Activated naive CD4-positive, alpha-beta T cell treated with anti-CD3 and anti-CD28 coated beads for 36 hours (primary cell): Measurements from ENCODE around the gene MED12. TPM values are rescaled to one million over a fixed set of nuclear protein-coding genes. Genes with fewer than 3 reads are reported as not detected.
A peak's percentile ranks its signal among the peaks of the same experiment; 100 is the strongest.

Source experiments
- CTCF ChIA-PET: fragments of 350-600 bp; sonication (Branson Sonifier 250); formaldehyde crosslinking; loops from one replicate; lab custom pipeline; 2021; ENCODE audit warnings: antibody characterized with exemption; lab: Charles Lee
- DNase-seq: peaks from one replicate; pipeline ENCODE4 v3.0.0-alpha.2; 2020
- H3K27ac Mint-ChIP-seq: one replicate; pipeline ENCODE4 v1.8.0; 2021; ENCODE audit warnings: mild to moderate bottlenecking, mixed read lengths
- H3K27me3 Mint-ChIP-seq: one replicate; pipeline ENCODE4 v1.8.0; 2021; ENCODE audit warnings: low read depth, mixed read lengths
- H3K36me3 Mint-ChIP-seq: one replicate; pipeline ENCODE4 v1.8.0; 2021; ENCODE audit warnings: low read depth, mixed read lengths
- H3K4me1 Mint-ChIP-seq: one replicate; pipeline ENCODE4 v1.8.0; 2021; ENCODE audit warnings: low read depth, mixed read lengths
- H3K4me3 Mint-ChIP-seq: one replicate; pipeline ENCODE4 v1.8.0; 2021; ENCODE audit warnings: mild to moderate bottlenecking, moderate library complexity, mixed read lengths
- H3K9me3 Mint-ChIP-seq: one replicate; pipeline ENCODE4 v1.8.0; 2021; ENCODE audit warnings: mixed read lengths
- intact Hi-C: fragments of 100-400 bp; cut with micrococcal nuclease; formaldehyde crosslinking; loops from one replicate; pipeline ENCODE4 v1.15.1; 2023
- total RNA-seq, 2 experiments: library from RNA; stranded (reverse); gene quantifications; one replicate each; pipeline ENCODE4 v1.2.3, GENCODE V29; 2021

MED12 gene
- total RNA-seq, 2 experiments from 2014 or later: 43.5 to 43.6 TPM

- no peaks in the 10 kb centered on the region for H3K36me3 Mint-ChIP-seq
- no peak overlapping the region for H3K27ac Mint-ChIP-seq
- no peak overlapping the region for H3K4me3 Mint-ChIP-seq
- peaks cover 53% of the 10 kb centered on the region for H3K4me1 Mint-ChIP-seq
- intact Hi-C loops: loop anchor here (1.0 kb wide), 5 partner anchors 13 to 184 kb away; partner anchors contain the start of genes IL2RG and MED12
- H3K27me3 Mint-ChIP-seq: no peaks in the 10 kb centered on the region
- peak; percentile 79 for DNase-seq
- CTCF ChIA-PET: interaction anchor here (1.0 to 1.5 kb wide), 3 partner anchors 20 to 31 kb away, joined by 3 to 9 read pairs (median 4); partner anchors contain the start of genes MED12 and SNX12
- no peaks in the 10 kb centered on the region for H3K9me3 Mint-ChIP-seq
These were observed 20.1 kb upstream of the MED12 start for GRCh38 chrX:71098302-71098701.

GRCh38 chrX:71098951-71099506 is 19.4 kb upstream of the MED12 start:
- Mint-ChIP-seq H3K4me1 (peaks cover 60% of the 10 kb centered on the region), H3K9me3 (no peaks in the 10 kb centered on the region), H3K36me3 (peaks cover 2% of the 10 kb centered on the region), H3K27me3 (no peaks in the 10 kb centered on the region), H3K4me3 (no peak overlapping the region), H3K27ac (no peak overlapping the region)
- DNase-seq: no peak
- intact Hi-C loops: loop anchor here (1.0 kb wide), 5 partner anchors 12 to 183 kb away; partner anchors contain the start of genes IL2RG and MED12
- CTCF ChIA-PET: interaction anchor here (0.6 to 4.6 kb wide), 10 partner anchors 11 to 99 kb away, joined by 3 to 60 read pairs (median 4); partner anchors contain the start of genes IL2RG and MED12

GRCh38 chrX:71099736-71100135 is 18.7 kb upstream of the MED12 start:
- CTCF ChIA-PET: interaction anchor here (0.6 to 4.6 kb wide), 9 partner anchors 11 to 80 kb away, joined by 3 to 60 read pairs (median 4); partner anchors contain the start of genes IL2RG and MED12
- Mint-ChIP-seq H3K4me1 (peaks cover 67% of the 10 kb centered on the region), H3K4me3 (no peak overlapping the region), H3K27me3 (no peaks in the 10 kb centered on the region), H3K9me3 (no peaks in the 10 kb centered on the region), H3K36me3 (peaks cover 6% of the 10 kb centered on the region), H3K27ac (peak overlapping the region; percentile 50)
- DNase-seq: no peak
- intact Hi-C loops: no loop called here

GRCh38 chrX:71100581-71101505 is 17.6 kb upstream of the MED12 start:
- intact Hi-C loops: no loop called here
- Mint-ChIP-seq H3K27me3 (no peaks in the 10 kb centered on the region), H3K27ac (peak overlapping the region; percentile 69), H3K36me3 (peaks cover 10% of the 10 kb centered on the region), H3K4me3 (no peak overlapping the region), H3K4me1 (peaks cover 69% of the 10 kb centered on the region), H3K9me3 (no peaks in the 10 kb centered on the region)
- peak; percentile 51 for DNase-seq
- CTCF ChIA-PET: interaction anchor here (0.9 to 4.6 kb wide), 6 partner anchors 9 to 77 kb away, joined by 4 to 60 read pairs (median 6); partner anchors contain the start of genes IL2RG and MED12

GRCh38 chrX:71102292-71102691 is 16.1 kb upstream of the MED12 start:
- no peak for DNase-seq
- H3K27me3 Mint-ChIP-seq: no peaks in the 10 kb centered on the region
- no peaks in the 10 kb centered on the region for H3K9me3 Mint-ChIP-seq
- H3K36me3 Mint-ChIP-seq: peaks cover 21% of the 10 kb centered on the region
- H3K27ac Mint-ChIP-seq: peak overlapping the region; percentile 95
- CTCF ChIA-PET: interaction anchor here (1.9 to 4.6 kb wide), 3 partner anchors 10 to 28 kb away, joined by 8 to 60 read pairs (median 20); partner anchors contain the start of genes IL2RG and MED12
- peaks cover 77% of the 10 kb centered on the region for H3K4me1 Mint-ChIP-seq
- H3K4me3 Mint-ChIP-seq: no peak overlapping the region
- intact Hi-C loops: no loop called here

- intact Hi-C loops: loop anchor here (1.0 kb wide), 1 partner anchor 8 kb away; the partner anchor contains the start of gene IL2RG
- Mint-ChIP-seq H3K4me3 (peak overlapping the region; percentile 53), H3K4me1 (peaks cover 80% of the 10 kb centered on the region), H3K36me3 (peaks cover 32% of the 10 kb centered on the region), H3K27ac (peak overlapping the region; percentile 95), H3K9me3 (no peaks in the 10 kb centered on the region), H3K27me3 (no peaks in the 10 kb centered on the region)
- peak; percentile 78 for DNase-seq
- CTCF ChIA-PET: interaction anchor here (1.8 to 4.6 kb wide), 3 partner anchors 9 to 27 kb away, joined by 7 to 60 read pairs (median 20); partner anchors contain the start of gene IL2RG
These were observed 15.0 kb upstream of the MED12 start for GRCh38 chrX:71103110-71103983.

- H3K4me3 Mint-ChIP-seq: peak overlapping the region; percentile 36
- CTCF ChIA-PET: no interaction called here
- H3K36me3 Mint-ChIP-seq: peaks cover 55% of the 10 kb centered on the region
- H3K9me3 Mint-ChIP-seq: no peaks in the 10 kb centered on the region
- H3K27me3 Mint-ChIP-seq: no peaks in the 10 kb centered on the region
- H3K27ac Mint-ChIP-seq: peak overlapping the region; percentile 95
- peaks cover 69% of the 10 kb centered on the region for H3K4me1 Mint-ChIP-seq
- DNase-seq: no peak
- intact Hi-C loops: no loop called here
These were observed 12.8 kb upstream of the MED12 start for GRCh38 chrX:71105628-71106027.

GRCh38 chrX:71106427-71106826 is 12.0 kb upstream of the MED12 start, which contains the start of gene CXorf65:
Gene CXorf65 (minus strand): TSS chrX:71106740. CDS start chrX:71106556, 184 bp downstream.
- Mint-ChIP-seq H3K4me3 (peak within 1 kb of the TSS; percentile 93), H3K4me1 (peaks cover 62% of the 10 kb centered on the region), H3K36me3 (peaks cover 62% of the 10 kb centered on the region), H3K27me3 (no peaks in the 10 kb centered on the region), H3K9me3 (no peaks in the 10 kb centered on the region), H3K27ac (peak within 1 kb of the TSS; percentile 95)
- intact Hi-C loops: no loop called here
- CTCF ChIA-PET: no interaction called here
- DNase-seq: peak; percentile 46

GRCh38 chrX:71107245-71107644 is 11.2 kb upstream of the MED12 start:
- Mint-ChIP-seq H3K4me1 (peaks cover 57% of the 10 kb centered on the region), H3K4me3 (peak overlapping the region; percentile 93), H3K9me3 (no peaks in the 10 kb centered on the region), H3K27me3 (no peaks in the 10 kb centered on the region), H3K27ac (peak overlapping the region; percentile 95), H3K36me3 (peaks cover 62% of the 10 kb centered on the region)
- no peak for DNase-seq
- CTCF ChIA-PET: interaction anchor here (1.5 kb wide), 1 partner anchor 21 kb away, joined by 3 read pairs; no protein-coding TSS in a partner anchor
- intact Hi-C loops: no loop called here

- H3K36me3 Mint-ChIP-seq: peaks cover 62% of the 10 kb centered on the region
- peak overlapping the region; percentile 93 for H3K4me3 Mint-ChIP-seq
- peaks cover 55% of the 10 kb centered on the region for H3K4me1 Mint-ChIP-seq
- H3K9me3 Mint-ChIP-seq: no peaks in the 10 kb centered on the region
- no peaks in the 10 kb centered on the region for H3K27me3 Mint-ChIP-seq
- H3K27ac Mint-ChIP-seq: peak overlapping the region; percentile 95
- CTCF ChIA-PET: interaction anchor here (1.5 kb wide), 1 partner anchor 21 kb away, joined by 3 read pairs; no protein-coding TSS in a partner anchor
- intact Hi-C loops: no loop called here
- DNase-seq: peak; percentile 73
These were observed 10.5 kb upstream of the MED12 start for GRCh38 chrX:71107762-71108360.

GRCh38 chrX:71109051-71109450 is 9.3 kb upstream of the MED12 start:
- H3K9me3 Mint-ChIP-seq: no peaks in the 10 kb centered on the region
- no peaks in the 10 kb centered on the region for H3K27me3 Mint-ChIP-seq
- DNase-seq: no peak
- CTCF ChIA-PET: interaction anchor here (1.4 to 2.3 kb wide), 2 partner anchors 8 to 10 kb away, joined by 5 to 8 read pairs; no protein-coding TSS in a partner anchor
- H3K4me3 Mint-ChIP-seq: peak overlapping the region; percentile 93
- peaks cover 60% of the 10 kb centered on the region for H3K36me3 Mint-ChIP-seq
- H3K27ac Mint-ChIP-seq: peak overlapping the region; percentile 95
- peaks cover 50% of the 10 kb centered on the region for H3K4me1 Mint-ChIP-seq
- intact Hi-C loops: no loop called here
